Measurements from ENCODE around the gene E2F1. TPM values are rescaled to one million over a fixed set of nuclear protein-coding genes. Genes with fewer than 3 reads are reported as not detected.

The E2F1 gene
- total and polyA plus RNA-seq, 9 donors, result 0.95 to 7.6 (median 3.4) TPM

GRCh38 chr20:33727115-33727479, 40.9 kb upstream of the E2F1 start:
- Histone ChIP-seq H3K36me3 (no peaks in the 10 kb centered on the region), H3K9me3 (no peaks in the 10 kb centered on the region), H3K27ac (no peak overlapping the region), H3K4me1 (ENCODE audit: insufficient read depth) (peaks cover 5% of the 10 kb centered on the region), H3K4me3 (no peak overlapping the region), H3K27me3 (no peaks in the 10 kb centered on the region)
- TF ChIP-seq POLR2A (IDR thresholded peaks at IDR 0.05), result no peak
- TF ChIP-seq CTCF (IDR thresholded peaks at IDR 0.05), result no peak
- no peak for TF ChIP-seq EP300 (IDR thresholded peaks at IDR 0.05)
- intact Hi-C loops (cut with DNase I), result no loop called here
- no peak for DNase-seq
- WGBS, 3 donors, result 92 to 94% (median 92%) methylated on average over 5 of the region's 5 CpGs

GRCh38 chr20:33725607-33726264, 39.6 kb upstream of the E2F1 start:
- no peak for DNase-seq
- Histone ChIP-seq H3K36me3 (no peaks in the 10 kb centered on the region), H3K4me3 (no peak overlapping the region), H3K27me3 (no peaks in the 10 kb centered on the region), H3K9me3 (no peaks in the 10 kb centered on the region), H3K4me1 (ENCODE audit: insufficient read depth) (peaks cover 3% of the 10 kb centered on the region), H3K27ac (no peak overlapping the region)
- intact Hi-C loops (cut with DNase I), result no loop called here
- TF ChIP-seq EP300 (IDR thresholded peaks at IDR 0.05), result no peak
- no peak for TF ChIP-seq CTCF (IDR thresholded peaks at IDR 0.05)
- no peak for TF ChIP-seq POLR2A (IDR thresholded peaks at IDR 0.05)
- 66 to 70% (median 69%) methylated on average over 7 of the region's 7 CpGs for WGBS, 3 donors

- Histone ChIP-seq H3K36me3 (no peaks in the 10 kb centered on the region), H3K4me1 (ENCODE audit: insufficient read depth) (peaks cover 4% of the 10 kb centered on the region), H3K27me3 (no peaks in the 10 kb centered on the region), H3K4me3 (no peak overlapping the region), H3K9me3 (no peaks in the 10 kb centered on the region), H3K27ac (no peak overlapping the region)
- WGBS, 3 donors, result 89 to 90% (median 89%) methylated on average over 14 of the region's 14 CpGs
- no peak for DNase-seq
- TF ChIP-seq POLR2A (IDR thresholded peaks at IDR 0.05) (no peak), CTCF (IDR thresholded peaks at IDR 0.05) (no peak), EP300 (IDR thresholded peaks at IDR 0.05) (no peak)
- intact Hi-C loops (cut with DNase I), result no loop called here
These were observed 38.4 kb upstream of the E2F1 start for GRCh38 chr20:33724439-33725094.

GRCh38 chr20:33721391-33722140, 35.4 kb upstream of the E2F1 start:
- no peaks in the 10 kb centered on the region for H3K36me3 ChIP-seq
- WGBS, 3 donors, result 89 to 94% (median 92%) methylated on average over 11 of the region's 11 CpGs
- DNase-seq, result no peak
- no peak overlapping the region for H3K27ac ChIP-seq
- H3K4me3 ChIP-seq, result no peak overlapping the region
- H3K27me3 ChIP-seq, result no peaks in the 10 kb centered on the region
- H3K4me1 ChIP-seq (ENCODE audit: insufficient read depth), result peaks cover 12% of the 10 kb centered on the region
- no peaks in the 10 kb centered on the region for H3K9me3 ChIP-seq
- intact Hi-C loops (cut with DNase I), result no loop called here
- TF ChIP-seq POLR2A (IDR thresholded peaks at IDR 0.05) (no peak), CTCF (IDR thresholded peaks at IDR 0.05) (no peak), EP300 (IDR thresholded peaks at IDR 0.05) (no peak)

Measured in ovary (tissue), 9 donors.